SK-N-SH (cell line): ENCODE data around the gene POLR2A.

Source experiments
- NRF1 ChIP-seq: IDR thresholded peaks from 2 replicates; pipeline ENCODE4 v1.6.1; 2012; ENCODE audit warnings: low read depth, mild to moderate bottlenecking, low read length
- POLR2AphosphoS5 ChIP-seq: IDR thresholded peaks from 2 replicates; pipeline ENCODE4 v1.6.1; 2012; ENCODE audit warnings: low read depth, low read length
- RAD21 ChIP-seq: IDR thresholded peaks from 2 replicates; pipeline ENCODE4 v1.6.1; 2012; ENCODE audit warnings: mild to moderate bottlenecking, low read length
- RFX5 ChIP-seq: IDR thresholded peaks from 2 replicates; pipeline ENCODE4 v1.6.1; 2012; ENCODE audit warnings: mild to moderate bottlenecking, improper control_type of control experiment, low read length
- TF ChIP-seq, protein P1 (sequence below): fragments of 200-600 bp; sonication (generic); IDR thresholded peaks from 2 replicates; pipeline ENCODE4 v1.6.1; 2017; ENCODE audit warnings: antibody characterized with exemption, mild to moderate bottlenecking, moderate library complexity
- TF ChIP-seq, protein P2 (sequence below): IDR thresholded peaks from 2 replicates; pipeline ENCODE4 v1.6.1; 2012; ENCODE audit warnings: mild to moderate bottlenecking, low read depth, low read length, moderate library complexity

DNA sequence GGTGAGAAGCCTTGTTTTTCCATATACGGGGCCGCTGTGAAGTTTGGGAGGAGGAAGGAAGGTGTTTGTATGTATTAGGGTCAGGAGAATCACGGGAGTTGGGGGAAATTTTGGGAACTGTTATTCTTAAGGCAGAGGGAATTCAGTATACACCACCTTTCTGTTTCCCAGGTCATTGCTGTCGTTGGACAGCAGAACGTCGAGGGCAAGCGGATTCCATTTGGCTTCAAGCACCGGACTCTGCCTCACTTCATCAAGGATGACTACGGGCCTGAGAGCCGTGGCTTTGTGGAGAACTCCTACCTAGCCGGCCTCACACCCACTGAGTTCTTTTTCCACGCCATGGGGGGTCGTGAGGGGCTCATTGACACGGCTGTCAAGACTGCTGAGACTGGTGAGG, 17.6 kb downstream of the POLR2A start:
- TF ChIP-seq, protein P1, sequence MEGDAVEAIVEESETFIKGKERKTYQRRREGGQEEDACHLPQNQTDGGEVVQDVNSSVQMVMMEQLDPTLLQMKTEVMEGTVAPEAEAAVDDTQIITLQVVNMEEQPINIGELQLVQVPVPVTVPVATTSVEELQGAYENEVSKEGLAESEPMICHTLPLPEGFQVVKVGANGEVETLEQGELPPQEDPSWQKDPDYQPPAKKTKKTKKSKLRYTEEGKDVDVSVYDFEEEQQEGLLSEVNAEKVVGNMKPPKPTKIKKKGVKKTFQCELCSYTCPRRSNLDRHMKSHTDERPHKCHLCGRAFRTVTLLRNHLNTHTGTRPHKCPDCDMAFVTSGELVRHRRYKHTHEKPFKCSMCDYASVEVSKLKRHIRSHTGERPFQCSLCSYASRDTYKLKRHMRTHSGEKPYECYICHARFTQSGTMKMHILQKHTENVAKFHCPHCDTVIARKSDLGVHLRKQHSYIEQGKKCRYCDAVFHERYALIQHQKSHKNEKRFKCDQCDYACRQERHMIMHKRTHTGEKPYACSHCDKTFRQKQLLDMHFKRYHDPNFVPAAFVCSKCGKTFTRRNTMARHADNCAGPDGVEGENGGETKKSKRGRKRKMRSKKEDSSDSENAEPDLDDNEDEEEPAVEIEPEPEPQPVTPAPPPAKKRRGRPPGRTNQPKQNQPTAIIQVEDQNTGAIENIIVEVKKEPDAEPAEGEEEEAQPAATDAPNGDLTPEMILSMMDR, result no peak
- TF ChIP-seq RAD21 (no peak), NRF1 (no peak), RFX5 (no peak), POLR2AphosphoS5 (no peak)
- TF ChIP-seq, protein P2, sequence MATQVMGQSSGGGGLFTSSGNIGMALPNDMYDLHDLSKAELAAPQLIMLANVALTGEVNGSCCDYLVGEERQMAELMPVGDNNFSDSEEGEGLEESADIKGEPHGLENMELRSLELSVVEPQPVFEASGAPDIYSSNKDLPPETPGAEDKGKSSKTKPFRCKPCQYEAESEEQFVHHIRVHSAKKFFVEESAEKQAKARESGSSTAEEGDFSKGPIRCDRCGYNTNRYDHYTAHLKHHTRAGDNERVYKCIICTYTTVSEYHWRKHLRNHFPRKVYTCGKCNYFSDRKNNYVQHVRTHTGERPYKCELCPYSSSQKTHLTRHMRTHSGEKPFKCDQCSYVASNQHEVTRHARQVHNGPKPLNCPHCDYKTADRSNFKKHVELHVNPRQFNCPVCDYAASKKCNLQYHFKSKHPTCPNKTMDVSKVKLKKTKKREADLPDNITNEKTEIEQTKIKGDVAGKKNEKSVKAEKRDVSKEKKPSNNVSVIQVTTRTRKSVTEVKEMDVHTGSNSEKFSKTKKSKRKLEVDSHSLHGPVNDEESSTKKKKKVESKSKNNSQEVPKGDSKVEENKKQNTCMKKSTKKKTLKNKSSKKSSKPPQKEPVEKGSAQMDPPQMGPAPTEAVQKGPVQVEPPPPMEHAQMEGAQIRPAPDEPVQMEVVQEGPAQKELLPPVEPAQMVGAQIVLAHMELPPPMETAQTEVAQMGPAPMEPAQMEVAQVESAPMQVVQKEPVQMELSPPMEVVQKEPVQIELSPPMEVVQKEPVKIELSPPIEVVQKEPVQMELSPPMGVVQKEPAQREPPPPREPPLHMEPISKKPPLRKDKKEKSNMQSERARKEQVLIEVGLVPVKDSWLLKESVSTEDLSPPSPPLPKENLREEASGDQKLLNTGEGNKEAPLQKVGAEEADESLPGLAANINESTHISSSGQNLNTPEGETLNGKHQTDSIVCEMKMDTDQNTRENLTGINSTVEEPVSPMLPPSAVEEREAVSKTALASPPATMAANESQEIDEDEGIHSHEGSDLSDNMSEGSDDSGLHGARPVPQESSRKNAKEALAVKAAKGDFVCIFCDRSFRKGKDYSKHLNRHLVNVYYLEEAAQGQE, result no peak
